ENCODE results near the gene SCARF2. TPM values are rescaled to one million over a fixed set of nuclear protein-coding genes. Genes with fewer than 3 reads are reported as not detected.

Gene SCARF2
- total and polyA plus RNA-seq, 2 of the 8 experiments (the other 6 are each of a cell fraction or from before 2014, with no cell fraction given) = 4.2 to 9.8 TPM

GRCh38 chr22:20393705-20394476 lies 43.7 kb downstream of the SCARF2 start, which contains the start of gene ZNF74:
Gene ZNF74, plus strand, starts transcription at chr22:20394151. Its CDS starts 478 bp downstream, at chr22:20394629.
- Histone ChIP-seq H3K36me3 (ENCODE audit: control insufficient read depth in 2 of 4, insufficient read depth in 4 of 4, low read length in 3 of 4) (no peaks in the 10 kb centered on the region; a peak in 2 of 8 replicates), H4K91ac (replicated peaks; ENCODE audit: insufficient read length, low read length) (peak within 1 kb of the TSS; percentile 56), H3K23ac (ENCODE audit: insufficient read length) (no peak within 1 kb of the TSS), H3K14ac (ENCODE audit: insufficient read length) (no peak within 1 kb of the TSS), H3K9me3 (ENCODE audit: insufficient read depth in 2 of 2, low read depth in 1 of 2, low read length in 1 of 2) (no peaks in the 10 kb centered on the region), H3K27ac (ENCODE audit: low read depth, low read length) (peak within 1 kb of the TSS; percentile 55; the same call in 1 of the 2 replicates), H4K8ac (ENCODE audit: extremely low read depth, insufficient read depth, low read length) (peak within 1 kb of the TSS; percentile 92), H3K4me2 (ENCODE audit: insufficient read depth in 1 of 2, low read depth in 2 of 2, low read length in 2 of 2) (peak within 1 kb of the TSS; percentile 87 to 92), H2BK120ac (replicated peaks; ENCODE audit: low read depth, low read length) (no peak within 1 kb of the TSS), H3K23me2 (ENCODE audit: low read depth, low read length) (peaks cover 5% of the 10 kb centered on the region; the same call in 1 of the 2 replicates), H3K4me1 (replicated peaks in 1 of 4; ENCODE audit: control insufficient read depth in 3 of 4, insufficient read depth in 4 of 4, low read length in 3 of 4) (peaks cover 0 to 10% (median 8%) of the 10 kb centered on the region in 4 experiments; a peak in 5 of 7 replicates), H2BK20ac (ENCODE audit: low read length) (no peak within 1 kb of the TSS), H2AFZ (ENCODE audit: low read length) (peak within 1 kb of the TSS; percentile 93), H2AK5ac (ENCODE audit: low read depth, low read length) (peak within 1 kb of the TSS; percentile 71; the same call in 1 of the 2 replicates), H2BK12ac (ENCODE audit: low read depth, low read length) (peak within 1 kb of the TSS; percentile 64; the same call in 1 of the 2 replicates), H4K20me1 (replicated peaks in 1 of 2; ENCODE audit: control insufficient read depth in 1 of 2, insufficient read depth in 2 of 2, low read length in 2 of 2) (peaks cover 2 to 10% of the 10 kb centered on the region in 2 experiments), H3K18ac (ENCODE audit: extremely low read depth, low read length) (peak within 1 kb of the TSS; percentile 99), H3K79me1 (ENCODE audit: low read depth, low read length) (peaks cover 7% of the 10 kb centered on the region; the same call in 1 of the 2 replicates), H3K56ac (replicated peaks; ENCODE audit: insufficient read length, low read depth, low read length) (peak within 1 kb of the TSS; percentile 91), H2BK5ac (ENCODE audit: low read depth, low read length) (no peak within 1 kb of the TSS; the same call in 1 of the 2 replicates), H3K27me3 (replicated peaks in 1 of 4; ENCODE audit: control insufficient read depth in 3 of 4, extremely low read depth in 1 of 4, insufficient read depth in 3 of 4, low read length in 3 of 4) (no peaks in the 10 kb centered on the region), H3K79me2 (ENCODE audit: control insufficient read depth in 1 of 2, insufficient read depth in 2 of 2, low read length in 2 of 2) (peaks cover 4 to 39% of the 10 kb centered on the region in 2 experiments; a peak in 2 of 4 replicates), H2BK15ac (ENCODE audit: low read length) (peak within 1 kb of the TSS; percentile 94; the same call in 1 of the 2 replicates), H3K4ac (replicated peaks; ENCODE audit: insufficient read length, low read depth, low read length) (peak within 1 kb of the TSS; percentile 90), H3K9ac (replicated peaks in 1 of 4; ENCODE audit: extremely low read depth in 1 of 4, low read depth in 3 of 4, low read length in 3 of 4) (peak within 1 kb of the TSS; percentile 79 to 91 (median 84)), H4K5ac (ENCODE audit: insufficient read length, low read depth, low read length) (peak within 1 kb of the TSS; percentile 87), H3K4me3 (ENCODE audit: extremely low read depth in 1 of 4, insufficient read depth in 2 of 4, low read depth in 3 of 4, low read length in 4 of 4) (peak within 1 kb of the TSS; percentile 77 to 97 (median 89))
- WGBS, 2 experiments (ENCODE audit: extremely low coverage in 1 of 2, insufficient coverage in 1 of 2, insufficient read length in 1 of 2, insufficient replicate concordance in 2 of 2, low coverage in 1 of 2, low lambda C conversion rate in 2 of 2, missing lambda C conversion rate in 1 of 2) = 5% methylated on average over 70 of the region's 71 CpGs; no CpG with 5 or more reads in 1 of the 2 experiments
- DNase-seq (ENCODE audit: low read depth in 1 of 2, low spot score in 2 of 2) = peak; percentile 76 to 86
- ChIA-PET POLR2A (ENCODE audit: partially characterized antibody) (interaction anchor here (0.7 to 1.0 kb wide), 5 partner anchors 14 to 99 kb away, joined by 3 to 5 read pairs (median 3); no protein-coding TSS in a partner anchor), CTCF (ENCODE audit: partially characterized antibody) (interaction anchor here (1.3 to 1.4 kb wide), 2 partner anchors 13 to 39 kb away, joined by 3 to 6 read pairs; no protein-coding TSS in a partner anchor)
- FAIRE-seq = no peak
- TF ChIP-seq MAX (IDR thresholded peaks at IDR 0.05) (peak; percentile 47; the same call in 1 of the 2 replicates), CREB1 (IDR thresholded peaks at IDR 0.05) (peak; percentile 83), MAFK (IDR thresholded peaks at IDR 0.05; ENCODE audit: low read depth, low read length) (no peak), CBX8 (IDR thresholded peaks at IDR 0.05; ENCODE audit: borderline replicate concordance, low read depth, low read length) (no peak), CHD2 (IDR thresholded peaks at IDR 0.05; ENCODE audit: low read length) (peak; percentile 66; the same call in 1 of the 2 replicates), KDM4A (IDR thresholded peaks at IDR 0.05; ENCODE audit: low read depth, low read length, severe bottlenecking) (peak; percentile 83), POLR2AphosphoS5 (IDR thresholded peaks at IDR 0.05; ENCODE audit: low read depth, low read length) (0 out of 2 replicates have a peak, but pooled peaks have one; percentile 61), RBBP5 (IDR thresholded peaks at IDR 0.05; ENCODE audit: borderline replicate concordance, low read depth, low read length) (0 out of 2 replicates have a peak, but pooled peaks have one; percentile 54), SP2 (IDR thresholded peaks at IDR 0.05; ENCODE audit: low read length) (no peak), NRF1 (IDR thresholded peaks at IDR 0.05; ENCODE audit: low read depth, low read length) (peak; percentile 63), SIX5 (IDR thresholded peaks at IDR 0.05; ENCODE audit: low read depth, low read length) (peak; percentile 71; the same call in 1 of the 2 replicates)
